T-helper 1 cell (primary cell): ENCODE measurements around the gene SEC24B.
"Not testable (repeated sequence)": the region's sequence is repeated elsewhere in the genome, so short reads cannot be mapped to it uniquely, and the experiment has no call there.

ENCODE experiments used
- DNase-seq, 5 donors: peaks; one replicate each; pipeline ENCODE4 v3.0.0-alpha.2; 2012 to 2020

SEC24B gene

DNA sequence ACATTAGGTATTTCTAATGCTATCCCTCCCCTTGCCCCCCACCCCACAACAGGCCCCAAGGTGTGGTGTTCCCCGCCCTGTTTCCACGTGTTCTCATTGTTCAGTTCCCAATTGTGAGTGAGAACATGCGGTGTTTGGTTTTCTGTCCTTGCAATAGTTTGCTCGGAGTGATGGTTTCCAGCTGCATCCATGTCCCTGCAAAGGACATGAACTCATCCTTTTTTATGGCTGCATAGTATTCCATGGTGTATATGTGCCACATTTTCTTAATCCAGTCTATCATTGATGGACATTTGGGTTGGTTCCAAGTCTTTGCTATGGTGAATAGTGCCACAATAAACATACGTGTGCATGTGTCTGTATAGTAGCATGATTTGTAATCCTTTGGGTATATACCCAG is 146.4 kb downstream of the SEC24B start:
- DNase-seq, result not testable (repeated sequence)

DNA sequence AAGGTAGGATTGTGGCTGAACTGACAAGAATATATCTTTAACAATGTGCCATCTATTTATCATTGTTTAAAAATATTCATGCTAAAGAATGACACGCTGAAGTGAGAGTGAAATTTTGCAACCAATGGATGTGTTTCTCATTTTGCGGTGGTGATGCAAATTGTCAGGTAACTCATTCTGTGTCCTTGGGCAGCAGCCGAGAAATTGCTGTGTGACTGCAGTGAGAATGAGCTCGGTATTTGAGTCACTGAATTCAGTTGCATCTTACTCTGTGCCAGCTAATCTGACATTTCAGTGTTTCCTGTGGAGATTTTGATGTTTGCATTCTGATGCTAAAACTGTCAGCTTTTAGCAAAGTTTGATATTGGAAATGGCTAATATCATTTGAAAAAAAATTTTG is 154.6 kb downstream of the SEC24B start:
- peak in 1 of 5 donors; percentile 77 for DNase-seq

DNA sequence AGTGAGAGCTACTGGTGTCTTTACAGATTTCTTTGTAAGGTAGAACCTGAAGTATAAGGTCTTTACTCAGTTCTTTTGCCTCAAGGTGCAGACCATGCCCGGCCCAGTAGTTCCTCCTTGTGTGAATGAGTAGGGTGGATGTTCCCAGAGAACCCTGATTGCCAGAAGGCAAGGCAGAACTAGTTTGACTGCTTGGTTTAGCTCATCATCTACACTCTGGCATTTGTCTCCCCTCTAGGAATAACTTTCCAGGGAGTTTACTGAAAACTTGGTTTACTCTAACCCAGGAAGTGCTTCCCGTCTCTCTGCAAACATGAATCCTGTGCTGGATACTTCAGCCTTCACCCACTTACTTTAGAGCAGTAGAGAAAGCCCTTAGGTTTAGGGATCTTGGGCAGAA is 155.5 kb downstream of the SEC24B start:
- DNase-seq, result no peak

DNA sequence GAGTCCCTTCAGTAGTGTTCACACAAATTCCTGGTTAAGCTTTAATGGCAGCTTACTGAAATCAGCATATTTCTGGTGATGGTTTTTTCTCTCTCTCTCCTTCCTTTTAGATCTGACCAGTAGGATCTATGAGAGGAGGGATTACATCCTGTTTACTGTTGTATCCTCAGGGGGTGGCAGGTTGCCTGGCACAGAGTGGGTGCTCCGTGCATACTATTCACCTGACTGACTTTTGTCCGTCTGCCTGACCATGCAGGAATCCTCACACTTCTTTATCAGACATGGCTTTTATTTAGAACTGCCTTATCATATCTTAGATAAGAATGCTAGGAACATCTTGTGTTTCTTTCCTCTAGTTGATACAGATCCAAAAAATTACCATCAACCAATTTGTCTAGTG is 156.0 kb downstream of the SEC24B start:
- DNase-seq, result no peak
